Measurements from ENCODE around the gene ADK. TPM values are rescaled to one million over a fixed set of nuclear protein-coding genes. Genes with fewer than 3 reads are reported as not detected.
"Not testable (repeated sequence)": the region's sequence is repeated elsewhere in the genome, so short reads cannot be mapped to it uniquely, and the experiment has no call there.

The ADK gene
- total RNA-seq, 3 donors from 2014 or later = 27.2 to 50.8 (median 40.0) TPM

DNA sequence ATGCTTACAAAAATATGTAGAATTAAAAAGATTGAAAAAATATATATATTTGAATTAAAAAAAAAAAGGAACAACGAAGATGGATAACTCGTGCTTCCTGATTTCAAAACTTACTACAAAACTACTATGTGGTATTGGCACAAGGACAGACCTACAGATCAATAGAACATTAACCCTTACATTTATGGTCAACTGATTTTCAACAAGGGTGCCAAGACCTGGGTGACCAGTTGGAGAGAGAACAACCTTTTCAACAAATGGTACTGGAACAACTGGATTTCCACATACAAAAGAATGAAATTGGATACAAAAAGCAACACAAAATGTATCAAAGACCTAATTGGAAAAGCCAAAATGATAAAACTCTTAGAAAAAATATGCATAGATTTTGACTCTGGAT lies 10.5 kb upstream of the ADK start:
- Histone ChIP-seq H3K4me3 (no peak overlapping the region), H3K36me3 (no peaks in the 10 kb centered on the region), H3K4me1 (peaks cover 0 to 7% of the 10 kb centered on the region in 2 donors), H3K27ac (no peak overlapping the region), H3K9me3 (no peaks in the 10 kb centered on the region), H3K27me3 (no peaks in the 10 kb centered on the region)
- TF ChIP-seq, protein P1, sequence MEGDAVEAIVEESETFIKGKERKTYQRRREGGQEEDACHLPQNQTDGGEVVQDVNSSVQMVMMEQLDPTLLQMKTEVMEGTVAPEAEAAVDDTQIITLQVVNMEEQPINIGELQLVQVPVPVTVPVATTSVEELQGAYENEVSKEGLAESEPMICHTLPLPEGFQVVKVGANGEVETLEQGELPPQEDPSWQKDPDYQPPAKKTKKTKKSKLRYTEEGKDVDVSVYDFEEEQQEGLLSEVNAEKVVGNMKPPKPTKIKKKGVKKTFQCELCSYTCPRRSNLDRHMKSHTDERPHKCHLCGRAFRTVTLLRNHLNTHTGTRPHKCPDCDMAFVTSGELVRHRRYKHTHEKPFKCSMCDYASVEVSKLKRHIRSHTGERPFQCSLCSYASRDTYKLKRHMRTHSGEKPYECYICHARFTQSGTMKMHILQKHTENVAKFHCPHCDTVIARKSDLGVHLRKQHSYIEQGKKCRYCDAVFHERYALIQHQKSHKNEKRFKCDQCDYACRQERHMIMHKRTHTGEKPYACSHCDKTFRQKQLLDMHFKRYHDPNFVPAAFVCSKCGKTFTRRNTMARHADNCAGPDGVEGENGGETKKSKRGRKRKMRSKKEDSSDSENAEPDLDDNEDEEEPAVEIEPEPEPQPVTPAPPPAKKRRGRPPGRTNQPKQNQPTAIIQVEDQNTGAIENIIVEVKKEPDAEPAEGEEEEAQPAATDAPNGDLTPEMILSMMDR (IDR thresholded peaks at IDR 0.05) = no peak
- TF ChIP-seq POLR2AphosphoS5 (IDR thresholded peaks at IDR 0.05) (no peak), POLR2A (IDR thresholded peaks at IDR 0.05) (no peak)
- intact Hi-C loops (cut with DNase I; ENCODE audit: low total_unique reads) = no loop called here
- DNase-seq (ENCODE audit: low spot score in 2 of 2) = no peak

DNA sequence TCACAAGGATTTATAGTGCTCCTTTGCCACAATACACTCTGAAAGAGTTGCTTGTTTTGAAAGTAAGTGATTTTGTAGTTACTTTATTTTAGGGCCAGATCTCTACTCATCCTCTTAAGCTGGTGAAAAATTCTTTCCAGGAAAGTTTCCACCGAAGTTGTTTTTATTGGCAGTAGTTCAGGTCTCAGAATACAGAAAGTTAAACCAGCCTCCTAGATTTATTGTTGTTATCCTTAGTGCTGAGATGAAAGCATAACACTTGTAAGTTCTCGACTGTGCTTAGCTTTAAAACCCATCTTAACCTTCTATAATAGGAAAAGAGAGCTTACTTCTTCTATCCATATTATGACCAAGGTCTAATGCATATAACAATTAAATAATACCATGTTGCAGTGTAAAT lies 5.9 kb upstream of the ADK start:
- Histone ChIP-seq H3K27ac (peak overlapping the region in 1 of 2 donors; percentile 16), H3K36me3 (no peaks in the 10 kb centered on the region), H3K4me3 (no peak overlapping the region), H3K9me3 (no peaks in the 10 kb centered on the region), H3K4me1 (peaks cover 4 to 19% of the 10 kb centered on the region in 2 donors), H3K27me3 (no peaks in the 10 kb centered on the region)
- intact Hi-C loops (cut with DNase I; ENCODE audit: low total_unique reads) = no loop called here
- TF ChIP-seq POLR2A (IDR thresholded peaks at IDR 0.05) (no peak), POLR2AphosphoS5 (IDR thresholded peaks at IDR 0.05) (no peak)
- TF ChIP-seq, protein P1 (IDR thresholded peaks at IDR 0.05) = no peak
- DNase-seq (ENCODE audit: low spot score in 2 of 2) = no peak

DNA sequence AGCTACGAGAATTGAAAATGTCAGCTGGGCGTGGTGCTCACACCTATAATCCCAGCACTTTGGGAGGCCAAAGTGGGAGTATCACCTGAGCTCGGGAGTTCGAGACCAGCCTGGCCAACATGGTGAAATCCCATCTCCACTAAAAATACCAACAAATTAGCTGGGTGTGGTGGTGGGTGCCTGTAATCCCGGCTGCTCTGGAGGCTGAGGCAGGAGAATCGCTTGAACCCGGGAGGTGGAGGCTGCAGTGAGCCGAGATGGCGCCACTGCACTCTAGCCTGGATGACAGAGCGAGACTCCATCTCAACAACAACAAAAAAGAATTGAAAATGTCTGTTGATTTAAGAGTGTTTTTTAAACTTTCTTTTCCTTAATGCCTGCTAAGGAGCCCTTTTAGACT lies 4.0 kb upstream of the ADK start:
- H3K9me3 ChIP-seq; H3K4me3 ChIP-seq; H3K36me3 ChIP-seq; H3K27me3 ChIP-seq; H3K27ac ChIP-seq; intact Hi-C loops (cut with DNase I; ENCODE audit: low total_unique reads); DNase-seq (ENCODE audit: low spot score in 2 of 2): not testable (repeated sequence)
- H3K4me1 ChIP-seq = peaks cover 4 to 19% of the 10 kb centered on the region in 2 donors

DNA sequence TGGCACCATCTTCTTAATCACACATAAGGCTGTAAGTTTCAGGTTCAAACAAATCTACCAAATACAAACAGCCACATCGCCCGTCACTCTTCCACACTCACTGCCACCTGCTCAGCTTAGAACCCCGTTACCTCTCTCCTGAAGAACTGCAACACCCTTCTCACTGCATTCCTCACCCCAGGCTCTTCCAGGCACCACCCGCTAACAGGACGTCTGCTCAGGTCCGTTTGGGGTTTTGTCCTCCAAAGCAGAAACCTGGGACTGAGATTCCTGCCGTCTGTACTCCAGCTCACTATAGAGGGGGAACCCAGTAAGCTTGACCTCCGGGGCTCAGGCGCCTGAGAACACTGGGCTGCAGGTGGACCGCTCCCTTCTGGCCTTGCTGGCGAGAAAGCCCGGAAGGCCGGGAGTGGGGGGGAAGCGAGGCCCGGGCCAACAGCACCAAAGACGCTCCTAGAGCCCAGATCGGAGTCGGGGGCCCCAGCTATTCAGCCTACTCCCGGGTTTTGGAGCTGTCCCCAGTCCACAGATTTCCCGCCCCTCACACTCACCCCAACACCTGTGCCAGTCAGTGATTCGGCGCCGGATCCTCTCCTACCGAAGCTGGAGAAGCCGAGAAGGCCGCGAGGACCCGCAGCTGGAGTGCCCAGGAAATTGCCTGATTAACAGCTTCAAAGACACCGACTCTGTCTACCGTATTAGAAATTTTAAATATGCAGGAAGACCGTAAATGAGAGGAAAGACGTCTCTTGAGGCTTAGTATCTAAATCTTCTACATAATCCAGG lies 624 bp upstream of the ADK start, which contains the start of gene AP3M1:
Gene AP3M1 (minus strand): TSS at position 625 of the 786 bp plus-strand sequence. CDS start 12,449 bp downstream, outside the sequence.
- TF ChIP-seq, protein P1 (IDR thresholded peaks at IDR 0.05) = no peak
- peak in 2 of 3 donors; percentile 42 to 55 for TF ChIP-seq POLR2AphosphoS5 (IDR thresholded peaks at IDR 0.05)
- no peak for TF ChIP-seq POLR2A (IDR thresholded peaks at IDR 0.05)
- no peaks in the 10 kb centered on the region for H3K9me3 ChIP-seq
- no peaks in the 10 kb centered on the region for H3K27me3 ChIP-seq
- peak within 1 kb of the TSS; percentile 70 to 100 (median 91) for H3K4me3 ChIP-seq
- H3K4me1 ChIP-seq = peaks cover 4 to 14% of the 10 kb centered on the region in 2 donors
- intact Hi-C loops (cut with DNase I; ENCODE audit: low total_unique reads) = no loop called here
- peak within 1 kb of the TSS; percentile 92 to 93 for H3K27ac ChIP-seq
- no peaks in the 10 kb centered on the region for H3K36me3 ChIP-seq
- DNase-seq (ENCODE audit: low spot score in 2 of 2) = peak; percentile 77 to 79

DNA sequence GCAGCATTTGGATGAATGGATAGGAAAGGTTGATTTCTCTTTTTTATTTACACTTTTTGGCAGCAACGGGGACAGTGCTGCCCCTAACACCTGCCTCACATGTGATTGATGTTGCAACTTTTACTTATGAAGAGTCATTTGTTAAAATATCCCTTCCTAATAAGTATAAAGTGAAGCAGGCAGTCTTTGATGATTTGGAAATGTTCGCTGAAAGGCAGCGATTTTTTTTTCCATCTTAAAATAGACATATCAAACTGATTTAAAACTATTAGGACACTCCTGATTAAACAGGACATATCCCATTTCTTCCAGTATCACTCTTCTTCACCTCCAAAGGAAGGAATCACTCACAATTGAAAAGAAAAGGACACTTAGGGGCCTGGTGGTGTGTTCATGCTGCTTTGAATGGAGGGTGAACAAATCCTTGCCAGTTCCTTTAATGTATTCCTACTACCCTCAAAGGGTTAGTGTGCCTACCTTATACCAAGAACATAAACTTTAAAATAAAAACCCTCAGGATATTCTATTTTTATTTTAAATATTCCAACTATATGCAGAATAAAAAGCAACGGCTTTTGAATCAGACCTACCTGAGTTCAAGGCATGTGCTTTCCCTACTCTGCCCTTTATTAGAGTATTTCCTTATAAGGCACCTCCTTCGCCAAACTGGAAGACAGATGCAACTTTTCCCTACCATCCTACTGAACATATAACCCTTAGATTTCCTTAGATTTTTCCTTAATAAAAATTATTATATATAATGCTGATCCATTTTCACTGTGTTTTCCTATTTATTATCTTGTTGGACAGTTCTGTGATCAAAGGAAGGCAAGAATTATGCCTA lies 1.1 kb downstream of the ADK start:
- intact Hi-C loops (cut with DNase I; ENCODE audit: low total_unique reads) = no loop called here
- Histone ChIP-seq H3K9me3 (no peaks in the 10 kb centered on the region), H3K27me3 (no peaks in the 10 kb centered on the region), H3K4me1 (peaks cover 4 to 8% of the 10 kb centered on the region in 2 donors), H3K27ac (peak overlapping the region; percentile 92 to 93), H3K36me3 (no peaks in the 10 kb centered on the region), H3K4me3 (peak overlapping the region; percentile 70 to 100 (median 91))
- TF ChIP-seq, protein P1 (IDR thresholded peaks at IDR 0.05) = no peak
- no peak for TF ChIP-seq POLR2A (IDR thresholded peaks at IDR 0.05)
- TF ChIP-seq POLR2AphosphoS5 (IDR thresholded peaks at IDR 0.05) = no peak
- DNase-seq (ENCODE audit: low spot score in 2 of 2) = no peak

All from breast epithelium (tissue), 4 donors.